HL-60/S4 treated with phorbol 12-myristate 13-acetate at 8.2 ng/mL for 4 days and 3 days (cell line): ENCODE results near the gene SMIM1.
"Not testable (repeated sequence)": the region's sequence is repeated elsewhere in the genome, so short reads cannot be mapped to it uniquely, and the experiment has no call there.

Experiments used
- in situ Hi-C: fragments of 300-500 bp; cut with MboI; formaldehyde crosslinking; loops from 2 replicates; pipeline ENCODE4 v1.15.0; 2022; ENCODE audit warnings: low sequenced_read_pairs

Gene SMIM1

DNA sequence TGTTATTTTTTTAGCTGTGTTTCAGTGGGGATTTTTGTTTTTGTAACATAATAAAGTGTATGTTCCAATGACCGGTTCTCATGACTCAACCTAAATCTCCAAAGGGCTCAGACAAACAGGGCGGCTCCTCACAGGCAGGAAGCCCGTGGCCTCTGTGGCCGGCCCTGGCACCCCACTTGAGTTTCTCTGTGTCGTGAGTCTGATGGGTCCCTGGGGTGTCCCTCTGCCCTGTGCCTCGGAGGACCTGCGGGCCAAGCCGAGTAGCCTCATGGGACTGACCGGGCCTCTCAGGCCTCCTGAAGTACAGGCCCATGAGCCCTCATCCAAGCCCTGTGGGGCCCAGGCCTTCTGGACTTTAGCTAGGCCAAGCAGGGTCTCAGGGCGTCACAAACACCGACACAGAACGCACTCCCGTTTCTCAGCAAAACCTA, 36.4 kb upstream of the SMIM1 start:
- in situ Hi-C loops, result no loop called here

GRCh38 chr1:3736708-3737107, 35.8 kb upstream of the SMIM1 start:
- in situ Hi-C loops, result no loop called here

DNA sequence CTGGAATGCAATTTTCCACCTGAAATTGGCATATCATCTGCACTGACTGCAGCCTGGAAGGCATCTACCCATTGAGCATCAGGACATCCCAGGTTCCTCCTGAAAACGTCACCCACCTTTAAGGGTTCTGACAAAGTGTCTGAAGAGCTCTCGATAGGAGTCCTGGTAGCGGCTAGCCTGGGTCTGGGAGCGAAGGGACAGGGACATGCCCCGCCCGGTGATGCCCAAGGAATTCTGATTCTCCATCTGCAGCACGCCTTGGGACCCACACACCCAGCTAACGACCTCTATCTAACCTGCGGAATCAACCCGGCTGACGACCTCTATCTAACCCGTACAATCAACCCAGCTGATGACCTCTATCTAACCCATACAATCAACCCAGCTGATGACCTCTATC, 33.6 kb upstream of the SMIM1 start:
- in situ Hi-C loops, result no loop called here

DNA sequence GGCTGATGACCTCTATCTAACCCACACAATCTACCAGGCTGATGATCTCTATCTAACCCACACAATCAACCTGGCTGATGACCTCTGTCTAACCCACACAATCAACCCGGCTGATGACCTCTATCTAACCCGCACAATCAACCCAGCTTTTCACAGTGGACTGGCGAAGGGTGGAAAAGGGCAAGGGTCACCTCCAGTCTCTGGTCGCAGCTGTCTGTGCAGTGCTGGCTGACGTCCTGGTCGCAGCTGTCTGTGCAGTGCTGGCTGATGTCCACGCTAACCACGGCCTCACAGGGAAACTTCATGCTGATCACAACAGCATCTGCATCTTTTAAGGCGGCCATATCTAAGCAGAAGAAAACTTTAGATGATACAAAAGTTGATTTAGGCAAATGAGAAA, 32.5 kb upstream of the SMIM1 start:
- in situ Hi-C loops, result no loop called here

GRCh38 chr1:3740752-3741151, 31.8 kb upstream of the SMIM1 start:
- in situ Hi-C loops, result no loop called here

DNA sequence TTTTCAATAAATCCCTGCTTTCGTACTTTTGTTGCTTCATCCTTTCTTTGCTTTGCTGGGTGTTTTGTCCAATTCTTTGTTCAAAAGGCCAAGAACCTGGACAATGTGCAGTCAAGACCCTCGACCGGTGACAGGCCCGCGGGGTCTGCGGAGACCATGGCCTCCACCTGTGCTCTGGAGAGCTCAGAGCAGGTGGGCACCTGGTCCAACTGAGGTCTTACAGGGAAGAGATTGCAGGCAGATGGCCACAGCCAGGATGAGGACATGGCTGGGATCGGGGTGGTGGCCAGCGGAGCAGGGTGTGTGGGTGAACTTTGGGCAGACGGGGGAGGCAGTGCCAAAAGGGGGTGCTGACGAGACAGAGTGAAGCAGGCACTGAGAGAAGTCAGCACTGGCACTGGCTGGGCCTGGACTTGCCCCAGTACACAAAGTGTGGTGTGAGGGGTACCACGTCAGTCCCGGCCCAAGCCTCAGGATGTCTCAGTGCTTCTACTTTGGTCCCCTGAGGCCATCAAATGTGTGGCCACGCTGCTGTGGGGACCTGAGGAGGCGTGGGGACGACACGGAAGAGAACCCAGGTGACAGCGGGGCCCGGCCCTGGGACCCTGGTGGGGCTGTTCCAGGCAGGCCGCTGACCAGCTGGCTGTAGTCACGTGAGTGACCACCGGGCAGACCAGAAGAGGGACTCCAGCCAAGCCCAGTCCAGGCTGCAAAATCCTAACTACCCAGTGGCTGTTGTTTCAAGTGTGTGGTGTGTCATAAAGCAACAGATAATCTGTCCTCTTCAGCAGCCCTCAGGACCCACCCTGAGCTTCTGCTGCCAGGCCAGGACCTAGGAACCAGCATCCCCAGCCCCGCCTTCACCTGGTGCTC, 30.7 kb upstream of the SMIM1 start:
- in situ Hi-C loops, result no loop called here

DNA sequence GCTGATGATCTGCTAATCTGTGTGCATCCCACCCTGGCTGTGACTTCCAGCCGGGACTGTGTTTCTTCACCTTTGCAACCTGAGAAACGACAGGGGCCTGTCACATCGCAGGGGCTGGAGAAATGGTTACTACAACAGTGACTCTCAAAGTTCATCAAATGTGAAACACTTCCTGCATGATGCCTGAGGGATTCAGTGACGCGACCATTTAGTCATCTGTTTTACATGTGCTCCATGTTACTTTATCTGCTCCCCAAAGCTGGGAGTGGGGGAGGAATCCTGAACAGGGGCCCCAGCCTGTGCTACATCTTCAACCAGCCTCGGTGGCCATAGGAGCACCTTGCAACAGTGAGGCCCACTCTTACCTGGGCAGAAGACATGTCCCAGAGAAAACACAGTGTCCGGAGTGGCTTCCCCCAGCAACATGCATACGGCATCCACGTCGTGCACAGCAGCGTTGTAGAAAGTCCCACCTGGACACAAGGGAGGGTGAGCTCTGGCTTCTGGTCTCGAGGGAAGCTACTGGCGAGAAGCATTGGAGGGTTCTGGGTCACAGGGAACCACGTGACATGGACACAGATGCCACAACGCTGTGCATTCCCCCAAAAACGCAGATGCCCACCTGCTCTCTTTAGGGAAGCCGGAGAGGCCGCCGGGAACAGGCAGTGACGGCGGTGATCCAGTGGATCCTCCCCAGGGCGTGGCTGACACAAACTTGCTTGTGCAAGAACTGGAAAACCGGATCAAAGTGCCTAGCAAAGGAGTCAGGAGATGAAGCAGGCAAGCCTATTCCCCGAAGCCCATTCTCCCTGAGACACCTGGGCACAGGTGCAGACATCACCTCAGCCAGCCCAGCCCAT, 29.9 kb upstream of the SMIM1 start:
- in situ Hi-C loops, result no loop called here

DNA sequence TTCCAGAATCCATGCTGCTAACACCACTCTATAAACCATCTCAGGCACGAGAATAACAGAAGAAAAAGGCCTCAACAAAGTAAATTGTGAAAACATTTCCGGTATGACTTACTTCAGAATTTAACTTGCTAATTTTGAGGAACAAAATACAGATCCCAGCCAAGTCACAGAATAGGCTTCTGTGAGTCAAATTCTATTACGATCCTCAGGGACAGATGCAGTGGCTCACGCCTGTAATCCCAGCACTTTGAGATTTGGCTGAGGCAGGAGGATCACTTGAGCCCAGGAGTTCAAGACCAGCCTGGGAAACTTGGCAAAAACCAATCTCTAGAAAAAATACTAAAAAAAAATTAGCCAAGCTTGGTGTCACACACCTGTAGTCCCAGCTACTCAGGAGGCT, 29.1 kb upstream of the SMIM1 start:
- in situ Hi-C loops, result no loop called here

- in situ Hi-C loops, result no loop called here
Observed at GRCh38 chr1:3743826-3744225, 28.7 kb upstream of the SMIM1 start.

DNA sequence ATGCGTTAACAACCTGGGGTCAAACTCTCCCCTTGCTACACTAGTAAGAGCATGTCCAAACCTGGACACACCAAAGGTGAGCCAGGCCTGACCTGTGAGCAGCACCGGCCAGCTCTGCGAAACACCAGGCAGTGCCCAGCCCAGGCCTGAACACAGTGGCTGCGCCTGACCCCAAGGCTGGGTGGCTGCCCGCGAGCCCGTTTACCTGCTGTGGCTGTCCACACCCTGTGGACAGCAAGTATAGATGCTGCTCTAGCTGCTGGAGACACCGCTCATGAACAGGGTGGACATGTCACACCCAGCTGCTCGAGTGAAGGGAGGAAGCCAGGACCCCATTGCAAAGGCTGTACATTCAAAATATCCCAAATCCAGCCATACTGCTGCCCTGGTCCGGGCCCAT, 27.9 kb upstream of the SMIM1 start:
- in situ Hi-C loops, result no loop called here

DNA sequence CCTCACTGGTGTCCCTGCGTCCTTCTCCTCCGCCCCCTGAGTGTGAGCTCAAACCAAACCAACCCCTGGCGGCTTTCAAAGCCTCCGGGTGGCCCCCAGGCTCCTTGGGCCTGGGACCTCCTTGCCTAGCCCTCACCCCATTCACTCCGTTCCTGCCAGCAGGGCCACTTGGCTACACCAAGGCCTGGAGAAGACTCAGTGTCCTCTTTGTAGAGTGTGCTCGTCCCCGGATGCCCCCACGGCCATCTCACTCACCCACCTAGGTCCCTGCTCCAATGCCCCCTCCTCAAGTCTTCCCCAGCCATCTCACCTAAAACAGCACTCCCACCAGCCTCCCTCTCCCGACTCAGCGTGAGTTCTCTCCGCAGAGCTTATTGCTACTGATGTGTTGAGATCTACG, 27.5 kb upstream of the SMIM1 start:
- in situ Hi-C loops, result no loop called here

DNA sequence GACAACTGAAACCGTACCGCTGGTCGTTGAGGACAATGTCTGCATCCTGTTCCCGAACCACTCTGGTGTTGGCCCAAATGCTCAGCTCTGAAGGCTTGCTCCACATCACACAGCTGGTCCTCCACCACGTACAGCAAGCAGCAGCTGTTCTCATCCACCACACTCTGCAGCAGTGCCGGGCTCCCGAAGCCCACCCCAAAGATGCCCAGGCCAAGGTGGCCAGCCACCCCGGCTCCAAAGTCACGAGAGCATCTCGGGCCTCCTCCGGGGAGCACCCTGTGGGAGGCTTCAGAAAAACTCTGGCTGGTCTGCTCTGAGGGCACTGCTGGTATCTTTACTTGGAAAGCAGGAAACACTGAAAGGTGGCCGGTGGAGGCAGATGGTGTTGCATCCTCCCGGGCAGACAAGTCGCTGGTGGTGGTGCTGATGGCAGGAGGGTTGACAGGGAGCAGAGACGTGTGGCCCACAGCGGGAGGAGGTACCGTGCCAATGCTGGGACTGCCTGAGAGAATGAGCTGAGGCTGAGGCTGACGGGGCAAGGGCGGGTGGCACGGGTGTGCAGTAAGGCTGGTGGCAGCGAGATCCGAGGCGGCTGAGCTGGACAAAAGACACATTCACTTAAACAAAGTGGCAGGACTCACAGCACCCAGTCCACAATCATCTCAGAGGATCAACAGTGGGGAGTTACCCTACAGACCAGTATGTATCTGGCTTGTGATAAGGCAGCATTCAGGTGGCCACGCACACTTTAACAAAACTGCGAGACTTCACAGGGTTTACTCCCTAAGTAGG, 26.8 kb upstream of the SMIM1 start:
- in situ Hi-C loops, result no loop called here

DNA sequence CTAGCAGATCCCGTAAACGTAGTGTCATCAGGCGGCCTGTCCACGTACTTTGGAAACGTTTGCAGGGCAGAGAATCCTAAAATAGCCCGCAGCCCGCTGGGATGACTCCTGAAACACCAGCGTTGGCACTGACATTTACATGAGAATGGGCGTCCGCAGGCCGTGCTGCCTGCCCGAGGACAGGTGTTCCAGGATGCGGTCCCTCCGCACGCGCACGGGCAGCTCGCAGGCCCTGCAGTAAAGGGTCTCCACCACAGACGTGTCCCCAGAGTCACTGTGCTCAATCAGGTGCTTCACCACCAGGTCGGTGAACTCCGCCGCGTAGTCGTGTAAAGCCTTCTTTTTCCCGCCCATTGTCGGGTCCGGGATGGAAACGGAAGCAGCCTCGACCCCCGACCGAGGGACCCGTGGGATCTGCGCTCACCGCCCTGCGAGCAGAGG, 26.1 kb upstream of the SMIM1 start:
- in situ Hi-C loops, result no loop called here

DNA sequence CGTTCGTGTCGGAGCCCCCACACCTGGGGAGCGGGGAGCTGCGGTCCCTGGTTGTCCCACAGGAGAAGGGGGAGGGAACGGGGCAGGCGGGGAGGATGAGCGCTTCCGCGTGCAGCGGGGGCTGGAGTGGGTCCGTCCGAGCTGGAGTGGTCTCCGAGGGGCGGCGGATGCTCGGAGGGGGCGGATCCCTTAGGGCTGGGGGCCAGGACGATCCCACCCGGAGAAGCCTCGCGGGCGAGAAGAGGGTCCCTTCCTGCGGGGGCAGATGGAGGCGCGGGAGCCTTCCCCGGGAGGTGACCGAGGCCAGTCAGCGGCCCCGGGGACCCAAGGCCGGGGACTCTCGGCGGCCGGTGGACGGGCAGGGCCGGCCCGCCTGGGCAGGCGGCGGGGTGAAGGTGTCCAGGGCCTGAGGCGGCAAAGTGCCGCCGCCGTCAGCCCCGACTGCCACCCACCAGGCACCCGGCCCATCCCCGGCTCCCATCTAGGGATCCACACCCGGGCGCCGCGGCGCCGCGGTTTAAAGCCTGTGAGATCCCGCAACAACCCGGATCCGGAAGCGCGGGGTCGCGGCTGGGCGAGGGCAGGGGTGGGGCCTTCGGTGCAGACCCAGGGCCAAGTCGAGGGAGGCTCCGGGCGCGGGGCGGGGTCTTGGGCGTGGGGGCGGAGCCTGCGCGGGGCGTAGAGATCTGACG, 25.6 kb upstream of the SMIM1 start:
- in situ Hi-C loops, result no loop called here

- in situ Hi-C loops, result no loop called here
Observed at GRCh38 chr1:3747522-3747848, 25.1 kb upstream of the SMIM1 start.

DNA sequence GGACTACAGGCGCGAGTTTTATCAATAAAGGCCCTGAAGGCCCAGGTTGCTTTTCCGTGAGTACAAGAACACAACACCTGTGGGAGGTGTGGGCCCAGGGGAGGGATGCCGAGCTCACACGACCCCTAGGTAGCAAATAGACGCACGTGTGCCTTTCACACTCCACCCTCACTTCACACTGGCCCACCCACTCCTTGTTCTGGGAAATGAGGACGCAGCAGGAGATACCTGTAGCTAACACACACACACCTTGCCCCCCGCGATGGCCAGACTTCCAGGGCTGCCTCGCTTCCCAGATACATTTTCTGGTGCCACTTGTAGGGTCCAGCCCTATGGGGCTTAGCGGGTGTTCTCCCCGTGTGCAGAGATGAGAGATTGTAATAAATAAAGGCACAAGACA, 24.6 kb upstream of the SMIM1 start:
- in situ Hi-C loops, result no loop called here

DNA sequence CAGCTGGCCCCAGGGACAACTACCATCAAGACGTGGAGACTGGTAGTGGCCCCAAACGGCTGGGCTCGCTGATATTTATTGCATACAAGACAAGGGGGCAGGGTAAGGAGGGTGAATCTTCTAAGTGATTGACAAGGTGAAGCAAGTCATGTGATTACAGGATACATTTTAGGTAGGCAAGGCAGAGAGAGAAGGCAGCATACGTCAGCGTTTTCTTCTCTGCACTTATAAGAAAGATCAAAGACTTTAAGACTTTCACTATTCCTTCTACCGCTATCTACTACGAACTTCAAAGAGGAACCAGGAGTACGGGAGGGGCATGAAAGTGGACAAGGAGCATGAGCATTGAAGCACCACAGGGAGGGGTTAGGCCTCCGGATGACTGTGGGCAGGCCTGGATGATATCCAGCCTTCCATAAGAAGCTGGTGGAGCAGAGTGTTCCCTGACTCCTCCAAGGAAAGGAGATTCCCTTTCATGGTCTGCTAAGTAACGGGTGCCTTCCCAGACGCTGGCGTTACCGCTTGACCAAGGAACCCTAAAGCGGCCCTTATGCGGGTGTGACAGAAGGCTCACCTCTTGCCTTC, 24.1 kb upstream of the SMIM1 start:
- in situ Hi-C loops, result not testable (repeated sequence)

DNA sequence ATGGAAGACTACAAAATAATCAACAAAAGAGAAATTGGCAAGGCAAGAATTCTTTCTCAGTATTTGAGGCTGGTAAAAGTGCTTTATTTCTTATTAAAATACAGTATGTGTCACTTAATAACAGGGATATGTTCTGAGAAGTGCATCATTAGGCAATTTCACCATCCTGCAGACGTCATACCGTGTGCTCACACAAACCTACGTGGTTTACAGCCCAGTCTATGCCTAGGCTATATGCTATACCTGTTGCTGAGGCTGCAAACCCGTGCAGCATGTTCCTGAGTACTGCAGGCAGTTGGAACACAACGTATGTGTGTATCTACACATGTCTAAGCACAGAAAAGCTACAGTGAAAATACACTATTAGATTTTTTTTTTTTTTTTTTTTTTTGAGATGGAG, 23.0 kb upstream of the SMIM1 start:
- in situ Hi-C loops, result no loop called here

GRCh38 chr1:3750741-3751140, 21.8 kb upstream of the SMIM1 start:
- in situ Hi-C loops, result no loop called here

GRCh38 chr1:3752400-3752945, 20.1 kb upstream of the SMIM1 start, which contains the start of gene CCDC27:
Gene CCDC27 (plus strand): TSS chr1:3752450. CDS start chr1:3752482, 32 bp downstream.
- in situ Hi-C loops, result no loop called here
